Activated CD4-positive, alpha-beta T cell treated with anti-CD3 and anti-CD28 coated beads for 48 hours (primary cell): ENCODE results near the gene GNAI2.
"Not testable (repeated sequence)": the region's sequence is repeated elsewhere in the genome, so short reads cannot be mapped to it uniquely, and the experiment has no call there.

ENCODE experiments used
- DNase-seq: peaks from one replicate; pipeline ENCODE4 v3.0.0-alpha.2; 2020

Gene GNAI2

DNA sequence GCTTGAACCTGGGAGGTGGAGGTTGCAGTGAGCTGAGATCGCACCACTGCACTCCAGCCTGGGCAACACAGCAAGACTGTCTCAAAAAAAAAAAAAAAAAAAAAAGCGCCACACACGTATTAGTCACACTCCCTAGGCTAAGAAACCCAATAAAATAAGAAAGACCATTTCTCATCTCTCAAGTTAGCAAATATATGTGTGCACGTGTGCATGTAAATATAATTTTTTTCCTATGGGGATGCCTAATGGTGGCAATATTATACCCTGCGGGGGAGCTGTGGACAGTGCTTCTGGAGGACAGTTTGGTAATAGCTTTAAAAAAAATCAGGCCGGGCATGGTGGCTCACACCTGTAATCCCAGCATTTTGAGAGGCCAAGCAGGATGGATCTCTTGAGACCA lies 48.1 kb downstream of the GNAI2 start:
- DNase-seq, result not testable (repeated sequence)

DNA sequence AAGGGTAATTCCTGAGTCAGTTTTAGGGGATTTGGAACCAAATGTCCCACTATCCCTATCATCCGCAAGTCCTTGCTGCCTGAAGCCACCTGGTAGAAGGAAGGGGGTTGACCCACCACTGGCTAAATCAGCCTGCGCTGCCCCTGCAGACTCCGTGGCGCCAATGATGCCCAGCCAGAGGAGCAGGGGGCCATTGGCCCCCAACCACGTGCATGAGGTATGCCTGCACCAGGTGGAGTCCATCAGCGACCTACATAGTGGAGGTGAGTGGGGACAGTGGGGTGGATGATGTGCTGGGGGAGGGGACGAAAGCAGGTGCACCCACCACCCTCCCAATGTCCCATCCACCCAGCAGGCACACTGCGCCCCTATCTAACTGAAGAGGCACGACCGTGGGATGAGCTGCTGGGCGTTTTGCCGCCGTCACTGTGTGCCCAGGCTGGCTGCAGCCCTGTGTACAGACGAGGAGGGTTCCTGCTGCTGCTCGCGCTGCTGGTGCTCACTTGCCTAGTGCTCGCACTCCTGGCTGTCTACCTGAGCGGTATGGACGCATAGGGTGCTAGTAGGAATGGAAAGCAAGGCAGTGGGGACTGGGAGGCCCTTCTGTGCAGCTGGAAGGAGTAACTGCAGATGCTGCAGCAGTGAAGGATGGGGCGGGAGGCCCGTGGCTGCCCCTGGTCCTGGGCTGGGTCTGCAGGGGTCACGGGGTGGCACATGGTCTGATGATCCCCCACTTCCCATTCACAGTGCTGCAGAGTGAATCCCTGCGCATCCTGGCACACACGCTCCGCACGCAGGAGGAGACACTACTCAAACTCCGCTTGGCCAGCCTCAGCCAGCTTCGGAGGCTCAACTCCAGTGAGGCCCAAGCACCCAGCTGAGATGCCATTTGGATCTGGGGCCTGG lies 50.6 kb downstream of the GNAI2 start:
- no peak for DNase-seq

DNA sequence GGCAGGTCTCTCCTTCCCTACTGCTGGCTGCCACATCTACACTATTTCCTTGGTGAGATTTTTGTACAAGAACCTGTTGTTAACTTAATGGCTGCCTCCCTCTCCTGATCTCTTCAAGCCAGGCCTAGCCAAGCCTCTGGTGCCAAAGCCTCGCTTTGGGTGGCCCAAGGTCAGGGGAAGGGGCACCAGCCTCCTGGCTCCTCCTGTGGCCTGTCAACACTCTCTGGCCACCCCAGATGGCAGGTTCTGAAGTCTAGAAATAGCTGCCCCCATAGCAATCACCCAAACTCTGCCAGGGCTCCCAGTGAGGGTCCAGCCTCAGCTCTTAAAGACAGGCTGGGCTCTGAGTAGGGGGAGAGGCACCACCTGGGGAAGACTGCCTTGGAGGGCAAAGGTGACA lies 51.3 kb downstream of the GNAI2 start:
- DNase-seq, result no peak

- DNase-seq, result no peak
Measured at GRCh38 chr3:50288387-50289007, 52.5 kb downstream of the GNAI2 start.

DNA sequence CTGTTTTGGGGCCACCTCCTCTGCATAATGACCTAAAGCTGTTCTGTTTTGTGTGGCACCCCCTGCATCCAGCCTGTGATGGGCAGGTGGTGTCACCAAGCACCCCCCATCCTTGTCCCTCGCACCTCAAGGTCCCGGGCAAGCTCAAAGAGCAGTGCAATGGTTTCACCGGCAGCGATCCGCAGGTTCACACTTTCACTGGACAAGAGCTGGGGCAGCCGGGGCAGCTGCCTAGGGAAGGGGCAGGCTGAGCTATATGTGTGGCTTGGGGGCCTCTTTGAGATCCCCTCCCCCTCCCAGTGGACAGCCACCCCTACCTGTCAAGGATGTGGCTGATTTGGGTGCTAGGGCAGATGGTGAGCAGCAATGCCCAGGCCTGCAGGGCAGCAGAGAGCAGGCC lies 53.1 kb downstream of the GNAI2 start:
- DNase-seq, result no peak

DNA sequence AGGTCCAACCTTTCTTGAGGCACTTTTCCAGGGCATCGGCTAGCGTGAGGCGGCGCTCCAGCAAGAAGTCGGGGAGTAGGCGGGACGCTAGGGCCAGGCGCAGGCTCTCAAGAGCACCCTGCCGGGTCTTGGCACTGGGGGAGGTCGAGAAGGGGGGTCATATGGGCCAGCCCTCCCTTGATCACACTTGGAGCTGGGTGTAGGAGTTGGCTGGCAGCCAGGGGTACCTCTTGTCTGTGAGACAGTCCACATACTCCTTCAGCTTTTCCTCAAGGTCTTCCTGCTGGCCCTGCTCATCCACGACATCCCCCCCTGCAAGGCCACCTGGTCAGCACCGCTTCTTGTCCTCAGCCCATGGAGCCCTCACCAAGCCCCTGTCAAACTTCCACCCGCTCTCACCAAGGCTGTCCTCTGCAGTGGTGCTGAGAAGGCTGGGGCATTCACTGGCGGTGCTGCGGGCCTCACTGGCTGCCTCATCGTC lies 54.2 kb downstream of the GNAI2 start:
- no peak for DNase-seq

DNA sequence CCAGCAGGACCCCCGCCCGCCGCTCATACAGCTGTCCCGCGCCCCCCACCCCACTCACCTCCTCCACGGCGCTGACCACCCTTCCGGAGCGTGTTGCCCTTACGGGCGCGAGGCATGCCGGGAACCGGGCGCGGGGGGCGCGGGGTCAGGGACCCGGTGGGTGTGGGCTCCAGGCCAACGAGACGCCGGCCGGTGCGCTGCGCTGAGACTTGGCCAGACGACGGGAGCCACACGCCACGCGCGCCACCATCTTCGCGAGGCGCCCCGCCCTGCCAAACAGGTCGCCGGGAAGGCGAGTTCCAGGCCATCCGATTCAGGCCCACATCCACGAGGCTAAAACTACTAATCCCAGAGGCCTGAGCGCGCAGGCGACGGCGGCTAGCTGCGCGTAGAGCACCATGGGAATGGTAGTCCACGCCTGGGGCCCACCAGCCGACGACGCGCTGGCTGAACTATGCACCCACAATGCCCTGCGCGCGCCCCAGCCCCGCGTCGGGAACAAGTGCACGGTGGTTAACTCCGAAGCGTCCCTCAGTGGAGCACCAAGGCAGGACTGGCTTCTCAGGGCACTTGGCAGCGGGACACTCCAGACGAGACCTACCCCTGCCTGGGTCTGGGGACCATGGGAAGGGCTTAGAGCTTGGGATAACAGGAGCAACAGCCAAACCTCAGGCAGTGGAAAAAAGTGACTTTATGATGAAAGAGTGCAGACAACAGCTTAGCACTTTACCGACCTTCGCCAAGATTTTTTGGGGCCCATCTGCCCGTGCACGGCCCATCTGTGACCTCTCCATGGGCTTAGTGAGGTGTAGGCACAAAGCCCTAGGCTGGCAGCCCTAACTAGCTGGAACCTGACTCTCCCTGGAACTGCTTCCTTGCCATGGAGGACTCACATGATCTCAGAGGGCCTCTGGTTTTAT lies 56.4 kb downstream of the GNAI2 start, which contains the start of gene IFRD2:
Gene IFRD2, minus strand, starts transcription at position 271 of the 920 bp plus-strand sequence. Its CDS starts 155 bp downstream, at position 116.
- peak; percentile 97 for DNase-seq

DNA sequence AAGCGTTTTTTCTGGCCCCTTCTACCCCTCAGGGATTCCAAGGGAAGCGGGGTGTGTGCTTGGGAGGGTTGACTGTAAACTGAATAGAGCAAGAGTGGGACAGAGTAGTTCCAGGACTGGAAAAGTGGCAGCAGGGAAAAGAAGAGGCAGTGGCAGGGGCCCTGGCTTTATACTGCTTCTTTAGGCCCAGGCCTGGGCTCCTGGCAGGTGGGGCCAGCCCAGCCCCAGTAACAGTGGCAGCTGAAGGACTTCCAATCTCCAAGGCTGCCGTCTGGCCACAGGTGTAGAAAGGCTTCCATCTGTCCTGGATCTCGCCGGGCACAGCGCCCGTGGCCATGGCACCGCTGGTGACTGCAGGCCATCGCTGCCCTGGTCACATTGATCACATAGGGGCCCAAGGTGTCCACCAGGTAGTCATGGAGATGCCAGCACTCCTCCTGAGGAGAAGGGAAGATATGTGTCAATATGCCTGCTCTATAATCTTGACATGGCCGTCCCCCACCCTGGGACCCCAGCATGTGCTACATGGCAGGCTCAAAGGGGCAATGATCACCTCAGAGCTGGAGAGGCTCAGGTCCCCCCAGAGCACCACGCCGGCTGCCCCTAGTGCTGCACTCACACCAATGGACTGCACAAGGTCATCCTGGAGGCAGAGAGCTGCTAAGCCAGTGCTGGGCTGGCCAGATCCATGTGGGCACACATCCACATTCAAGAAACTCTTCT lies 57.2 kb downstream of the GNAI2 start:
- no peak for DNase-seq

GRCh38 chr3:50294089-50294488 lies 58.1 kb downstream of the GNAI2 start:
- DNase-seq, result no peak

- DNase-seq, result no peak
Measured at GRCh38 chr3:50294492-50295403, 58.7 kb downstream of the GNAI2 start.

- no peak for DNase-seq
Measured at GRCh38 chr3:50295553-50296431, 59.8 kb downstream of the GNAI2 start.

- DNase-seq, result no peak
Measured at GRCh38 chr3:50296721-50297383, 60.8 kb downstream of the GNAI2 start.

GRCh38 chr3:50297384-50297775 lies 61.4 kb downstream of the GNAI2 start:
- no peak for DNase-seq

GRCh38 chr3:50297896-50298725 lies 62.1 kb downstream of the GNAI2 start:
- no peak for DNase-seq

GRCh38 chr3:50298836-50299637 lies 63.0 kb downstream of the GNAI2 start, which contains the start of the genes HYAL3 and NAA80:
TSS of gene HYAL3 (minus strand) at chr3:50299405. CDS start at chr3:50295602, 3,803 bp downstream.
TSS of gene NAA80 (minus strand) at chr3:50299405. CDS start at chr3:50297463, 1,942 bp downstream.
- peak; percentile 100 for DNase-seq

DNA sequence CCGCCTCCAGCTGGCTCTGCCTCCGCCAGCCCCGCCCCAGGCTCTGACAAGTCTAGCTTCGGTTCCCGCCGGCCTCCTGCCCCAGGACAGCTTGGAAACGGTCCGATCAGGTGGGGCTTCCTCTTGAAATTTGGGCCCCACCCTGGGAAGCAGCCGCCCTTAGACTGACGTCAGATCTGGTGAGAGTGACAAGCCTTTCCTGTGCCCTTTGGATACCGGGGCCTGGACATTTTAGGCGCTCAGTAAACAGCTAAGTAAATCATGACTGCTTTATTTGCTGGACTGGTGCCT lies 63.6 kb downstream of the GNAI2 start:
- no peak for DNase-seq

- no peak for DNase-seq
Measured at GRCh38 chr3:50299929-50300680, 64.1 kb downstream of the GNAI2 start.
